ENCODE data around the gene LRCH1.

LRCH1 gene

GRCh38 chr13:46649816-46650215 lies 96.8 kb downstream of the LRCH1 start:
- no peak overlapping the region for H3K4me3 ChIP-seq (ENCODE audit: control insufficient read depth, low read depth, low read length)
- no peak for DNase-seq (ENCODE audit: low read depth)
- TF ChIP-seq, protein P1, sequence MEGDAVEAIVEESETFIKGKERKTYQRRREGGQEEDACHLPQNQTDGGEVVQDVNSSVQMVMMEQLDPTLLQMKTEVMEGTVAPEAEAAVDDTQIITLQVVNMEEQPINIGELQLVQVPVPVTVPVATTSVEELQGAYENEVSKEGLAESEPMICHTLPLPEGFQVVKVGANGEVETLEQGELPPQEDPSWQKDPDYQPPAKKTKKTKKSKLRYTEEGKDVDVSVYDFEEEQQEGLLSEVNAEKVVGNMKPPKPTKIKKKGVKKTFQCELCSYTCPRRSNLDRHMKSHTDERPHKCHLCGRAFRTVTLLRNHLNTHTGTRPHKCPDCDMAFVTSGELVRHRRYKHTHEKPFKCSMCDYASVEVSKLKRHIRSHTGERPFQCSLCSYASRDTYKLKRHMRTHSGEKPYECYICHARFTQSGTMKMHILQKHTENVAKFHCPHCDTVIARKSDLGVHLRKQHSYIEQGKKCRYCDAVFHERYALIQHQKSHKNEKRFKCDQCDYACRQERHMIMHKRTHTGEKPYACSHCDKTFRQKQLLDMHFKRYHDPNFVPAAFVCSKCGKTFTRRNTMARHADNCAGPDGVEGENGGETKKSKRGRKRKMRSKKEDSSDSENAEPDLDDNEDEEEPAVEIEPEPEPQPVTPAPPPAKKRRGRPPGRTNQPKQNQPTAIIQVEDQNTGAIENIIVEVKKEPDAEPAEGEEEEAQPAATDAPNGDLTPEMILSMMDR (conservative IDR thresholded peaks at IDR 0.05; ENCODE audit: control insufficient read depth, insufficient read depth, low read depth, low read length), result no peak

DNA sequence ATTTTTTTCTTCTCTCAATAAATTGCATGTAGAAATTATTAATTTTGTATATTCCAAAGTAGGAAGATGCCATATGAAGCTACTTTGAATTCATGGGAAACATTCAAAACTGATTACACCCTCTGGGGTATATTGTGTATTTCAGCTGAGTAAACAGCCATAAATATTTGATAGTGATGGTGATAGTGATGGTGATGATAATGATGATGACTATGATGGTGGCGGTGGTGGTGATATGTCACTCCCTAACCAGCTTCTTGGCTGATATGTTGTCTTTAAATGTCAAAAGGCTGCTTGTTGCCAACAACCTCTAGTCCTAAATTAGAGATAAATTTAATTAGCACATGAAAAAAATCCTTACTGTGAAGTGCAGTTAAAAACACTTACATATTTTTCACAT lies 102.0 kb downstream of the LRCH1 start:
- TF ChIP-seq, protein P1 (conservative IDR thresholded peaks at IDR 0.05; ENCODE audit: control insufficient read depth, insufficient read depth, low read depth, low read length), result no peak
- H3K4me3 ChIP-seq (ENCODE audit: control insufficient read depth, low read depth, low read length), result no peak overlapping the region
- peak; percentile 44 for DNase-seq (ENCODE audit: low read depth)

DNA sequence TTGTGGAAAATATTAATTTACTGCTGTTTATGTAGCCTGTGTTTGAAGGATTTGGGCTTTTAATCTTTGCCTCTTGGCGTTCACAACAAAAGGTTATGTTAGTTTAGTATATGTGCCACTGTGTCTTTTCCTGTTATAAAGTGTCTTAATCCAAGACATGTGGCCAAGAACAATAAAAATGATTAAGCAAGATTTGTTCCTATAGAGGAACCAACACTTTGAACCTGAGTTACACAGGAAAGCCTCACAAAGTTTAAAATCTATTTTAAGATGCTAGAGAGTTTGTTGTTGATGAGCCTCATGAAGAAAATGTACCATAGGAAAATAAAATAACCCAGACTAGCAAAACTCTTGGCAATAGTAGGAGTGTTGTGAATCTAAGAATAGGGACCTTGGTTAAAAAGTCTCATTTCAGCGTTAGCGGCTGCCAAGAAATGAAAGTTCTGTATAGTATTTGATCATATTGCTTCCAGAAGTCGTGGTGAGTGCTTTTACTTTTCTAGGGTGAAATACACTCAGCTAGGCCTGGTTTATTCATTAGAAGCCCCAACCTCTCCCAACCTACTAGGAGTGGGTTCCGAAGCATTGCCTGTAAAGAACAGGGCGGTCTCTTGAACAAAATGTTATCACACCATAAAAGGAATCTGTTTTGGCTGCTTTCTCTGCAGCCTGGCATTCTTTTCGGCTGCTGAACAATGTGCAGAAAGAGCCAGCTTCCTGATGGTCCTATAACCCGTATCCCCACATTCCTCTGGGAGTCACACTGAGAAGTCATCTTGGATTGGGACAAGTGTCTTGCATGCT lies 102.6 kb downstream of the LRCH1 start:
- H3K4me3 ChIP-seq (ENCODE audit: control insufficient read depth, low read depth, low read length), result no peak overlapping the region
- peak; percentile 46 for DNase-seq (ENCODE audit: low read depth)
- TF ChIP-seq, protein P1 (conservative IDR thresholded peaks at IDR 0.05; ENCODE audit: control insufficient read depth, insufficient read depth, low read depth, low read length), result no peak

GRCh38 chr13:46656786-46657185 lies 103.8 kb downstream of the LRCH1 start:
- TF ChIP-seq, protein P1 (conservative IDR thresholded peaks at IDR 0.05; ENCODE audit: control insufficient read depth, insufficient read depth, low read depth, low read length), result no peak
- no peak overlapping the region for H3K4me3 ChIP-seq (ENCODE audit: control insufficient read depth, low read depth, low read length)
- no peak for DNase-seq (ENCODE audit: low read depth)

- TF ChIP-seq, protein P1 (conservative IDR thresholded peaks at IDR 0.05; ENCODE audit: control insufficient read depth, insufficient read depth, low read depth, low read length), result no peak
- no peak overlapping the region for H3K4me3 ChIP-seq (ENCODE audit: control insufficient read depth, low read depth, low read length)
- DNase-seq (ENCODE audit: low read depth), result no peak
Measured at GRCh38 chr13:46659413-46660065, 106.6 kb downstream of the LRCH1 start.

- TF ChIP-seq, protein P1 (conservative IDR thresholded peaks at IDR 0.05; ENCODE audit: control insufficient read depth, insufficient read depth, low read depth, low read length), result no peak
- DNase-seq (ENCODE audit: low read depth), result no peak
- H3K4me3 ChIP-seq (ENCODE audit: control insufficient read depth, low read depth, low read length), result no peak overlapping the region
Measured at GRCh38 chr13:46660416-46660815, 107.4 kb downstream of the LRCH1 start.

Data from fibroblast of mammary gland (primary cell).